HG02981 (cell line): ENCODE data around the gene CTBS.
"Not testable (repeated sequence)": the region's sequence is repeated elsewhere in the genome, so short reads cannot be mapped to it uniquely, and the experiment has no call there.

ENCODE experiments used
- ATAC-seq: cut with Tn5 transposase; IDR thresholded peaks from one replicate; pipeline ENCODE4 v1.9.1; 2021; ENCODE audit warnings: mild to moderate bottlenecking, moderate library complexity; ENCODE audit not compliant: unreplicated experiment

Gene CTBS

DNA sequence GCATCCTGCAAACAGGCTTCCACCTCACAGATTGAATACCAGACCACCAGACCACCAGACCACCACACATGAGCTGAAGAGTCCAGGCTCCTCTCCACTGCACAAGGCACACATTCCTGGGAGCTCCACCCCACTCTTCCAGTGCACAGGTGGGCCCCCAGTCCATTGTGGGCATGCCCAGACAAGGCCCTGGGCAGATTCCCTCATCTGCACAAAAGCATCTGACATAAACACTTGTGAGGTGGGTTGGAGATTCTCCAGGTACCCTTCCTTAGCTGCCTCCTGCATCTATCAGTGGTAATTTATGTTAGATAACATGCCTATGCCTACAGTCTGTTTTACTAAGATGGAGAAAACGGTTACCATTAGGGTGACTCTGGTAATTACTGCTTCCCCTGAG, 11.6 kb upstream of the CTBS start:
- ATAC-seq, result no peak

DNA sequence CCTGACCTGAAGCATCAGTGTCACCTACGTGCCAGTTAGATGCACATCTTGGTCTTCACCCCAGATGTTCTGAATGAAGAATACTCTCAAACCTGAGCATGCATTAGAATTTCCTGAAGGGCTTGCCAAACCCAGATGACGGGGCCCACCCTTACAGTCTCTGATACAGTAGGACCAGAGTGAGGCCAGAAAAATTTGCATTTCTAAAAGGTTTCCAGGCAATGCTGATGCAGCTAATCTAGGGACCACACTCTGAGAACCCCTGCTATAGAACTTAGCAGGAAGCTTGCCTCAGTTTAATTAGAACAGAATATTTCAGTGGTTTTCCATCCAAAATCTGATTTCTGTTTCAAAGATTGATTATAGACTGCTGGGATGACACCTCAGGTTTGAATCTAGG, 9.9 kb upstream of the CTBS start:
- ATAC-seq, result no peak

DNA sequence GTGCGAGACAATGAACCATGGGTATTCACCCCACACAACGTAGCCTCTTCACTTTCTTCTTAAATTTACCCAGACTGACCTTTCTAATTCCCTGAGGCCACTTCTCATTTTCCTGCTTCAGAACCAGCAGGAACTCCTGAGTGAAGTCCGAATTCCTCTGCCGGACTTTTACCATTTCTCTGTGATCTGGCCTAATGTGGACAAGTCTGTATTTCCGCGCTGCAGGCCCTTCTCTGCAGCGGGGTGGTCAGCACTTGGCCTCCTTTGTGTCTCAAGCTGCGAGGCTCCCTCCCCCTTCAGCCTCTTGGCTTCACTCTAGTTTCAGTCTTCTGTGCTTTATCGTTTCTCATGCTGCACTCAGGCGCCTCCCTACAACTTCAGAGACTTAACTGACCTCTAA, 9.4 kb upstream of the CTBS start:
- ATAC-seq, result no peak

DNA sequence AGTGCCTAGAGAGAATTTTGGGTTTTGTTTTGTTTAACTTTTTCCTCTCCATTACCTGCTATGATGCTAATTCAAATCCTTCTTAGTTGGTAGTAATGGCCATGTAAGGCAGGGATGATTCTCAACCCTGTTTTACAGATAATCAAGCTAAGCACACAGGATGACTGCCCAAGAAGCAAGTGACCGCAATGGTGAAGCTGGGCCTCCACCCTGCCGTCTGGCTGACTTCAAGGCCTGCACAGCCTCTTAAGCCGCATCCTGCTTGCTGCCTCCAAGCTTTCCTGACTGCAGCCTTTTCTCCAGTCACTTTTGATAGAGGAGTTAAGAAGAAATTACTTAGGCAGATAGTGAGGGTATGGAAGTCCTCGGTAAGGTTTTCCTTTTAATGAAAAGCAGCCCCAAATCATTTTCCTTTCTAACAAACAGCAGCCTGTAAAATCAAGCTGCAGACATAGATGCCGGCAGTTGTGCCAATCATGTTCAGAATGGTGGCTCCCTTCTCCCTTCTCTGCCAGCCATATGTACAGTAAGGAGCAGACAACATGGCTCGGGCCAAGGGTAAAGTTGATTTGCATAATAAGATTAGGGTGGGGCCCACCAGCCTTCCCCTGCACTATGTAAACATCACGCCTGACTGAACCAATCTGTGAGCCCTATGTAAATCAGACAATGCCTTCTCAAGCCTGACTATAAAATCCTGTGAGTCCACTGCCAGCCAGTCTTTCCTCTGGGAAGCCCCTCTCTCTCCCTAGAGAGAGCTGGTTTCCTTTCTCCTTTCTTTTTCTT, 8.8 kb upstream of the CTBS start:
- no peak for ATAC-seq

DNA sequence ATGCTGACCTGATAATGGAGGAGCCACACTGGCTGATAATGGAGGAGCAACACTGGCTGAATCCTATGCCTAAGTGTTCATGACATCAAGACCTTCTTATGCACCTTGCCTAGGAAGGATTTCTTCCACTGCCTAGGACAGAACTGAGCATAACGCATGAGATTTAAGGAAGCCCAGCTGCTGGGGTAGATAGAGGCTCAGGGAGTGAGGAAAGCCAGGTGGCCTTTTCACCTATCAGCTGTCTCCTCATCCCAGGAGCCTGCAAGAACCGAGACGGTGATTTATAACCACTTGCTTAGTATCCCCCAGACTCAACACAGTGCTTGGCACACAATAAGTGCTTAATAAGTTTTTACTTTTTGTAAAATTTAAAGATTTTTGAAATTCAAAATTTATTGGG, 7.4 kb upstream of the CTBS start:
- ATAC-seq, result no peak

DNA sequence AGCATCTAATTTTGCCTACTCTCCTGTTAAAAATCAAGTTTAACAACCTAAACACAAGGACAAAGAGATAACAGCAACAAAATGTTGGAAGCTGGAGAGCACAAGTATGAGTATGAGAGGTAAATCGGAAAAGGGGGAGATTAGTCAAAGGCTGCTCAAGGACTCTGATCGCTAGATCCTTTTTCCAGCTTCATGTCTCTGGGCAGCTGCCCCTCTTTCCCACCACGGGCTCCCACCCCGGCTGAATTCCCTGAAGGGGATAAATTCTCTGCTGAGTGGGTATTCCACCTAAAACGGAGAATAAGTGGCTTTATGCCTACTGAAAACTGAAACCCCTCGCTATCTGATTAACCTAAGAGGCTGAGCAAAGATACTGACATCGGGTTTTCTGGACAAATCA, 696 bp upstream of the CTBS start:
- ATAC-seq, result no peak

DNA sequence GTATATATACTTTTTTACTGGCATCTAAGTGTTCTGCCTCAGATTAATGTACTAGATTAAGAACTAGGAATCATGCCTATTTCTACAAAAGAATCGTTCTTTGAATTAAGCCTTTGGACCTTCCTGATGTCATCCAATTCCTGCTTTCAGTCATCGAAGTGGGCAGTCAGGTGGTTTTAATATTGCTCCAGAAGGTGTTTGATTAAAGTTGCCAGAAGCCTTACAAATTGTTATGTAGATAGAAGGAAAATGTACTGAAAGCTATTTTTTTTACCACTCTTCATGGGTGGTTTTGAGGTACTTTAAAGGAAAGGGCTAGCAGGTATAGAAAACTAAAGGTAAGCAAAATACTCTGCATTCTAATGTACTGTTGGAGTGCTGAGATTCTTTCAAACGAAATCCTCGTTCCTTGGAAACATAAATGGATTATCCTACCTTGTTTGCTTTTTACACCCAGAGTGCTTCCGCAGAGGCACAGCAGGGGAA, 716 bp downstream of the CTBS start:
- ATAC-seq, result no peak

DNA sequence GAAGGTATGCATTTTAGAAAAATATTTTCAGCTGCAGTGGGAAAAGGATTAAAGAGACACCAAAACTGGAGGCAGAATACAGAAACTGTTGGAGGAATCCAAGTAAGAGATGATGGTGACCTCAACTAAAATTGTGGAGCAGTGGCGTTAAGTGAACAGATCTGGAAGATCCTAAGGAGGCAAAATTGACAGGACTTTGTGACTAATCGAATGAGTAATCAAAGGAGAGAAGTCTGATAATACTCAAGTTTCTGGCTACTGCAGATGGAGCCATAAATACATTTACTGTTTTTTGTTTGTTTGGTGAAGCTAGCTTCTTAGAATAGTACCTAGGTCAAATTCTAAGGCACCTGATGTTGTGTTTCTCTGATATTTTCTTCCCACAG, 3.1 kb downstream of the CTBS start:
- no peak for ATAC-seq

DNA sequence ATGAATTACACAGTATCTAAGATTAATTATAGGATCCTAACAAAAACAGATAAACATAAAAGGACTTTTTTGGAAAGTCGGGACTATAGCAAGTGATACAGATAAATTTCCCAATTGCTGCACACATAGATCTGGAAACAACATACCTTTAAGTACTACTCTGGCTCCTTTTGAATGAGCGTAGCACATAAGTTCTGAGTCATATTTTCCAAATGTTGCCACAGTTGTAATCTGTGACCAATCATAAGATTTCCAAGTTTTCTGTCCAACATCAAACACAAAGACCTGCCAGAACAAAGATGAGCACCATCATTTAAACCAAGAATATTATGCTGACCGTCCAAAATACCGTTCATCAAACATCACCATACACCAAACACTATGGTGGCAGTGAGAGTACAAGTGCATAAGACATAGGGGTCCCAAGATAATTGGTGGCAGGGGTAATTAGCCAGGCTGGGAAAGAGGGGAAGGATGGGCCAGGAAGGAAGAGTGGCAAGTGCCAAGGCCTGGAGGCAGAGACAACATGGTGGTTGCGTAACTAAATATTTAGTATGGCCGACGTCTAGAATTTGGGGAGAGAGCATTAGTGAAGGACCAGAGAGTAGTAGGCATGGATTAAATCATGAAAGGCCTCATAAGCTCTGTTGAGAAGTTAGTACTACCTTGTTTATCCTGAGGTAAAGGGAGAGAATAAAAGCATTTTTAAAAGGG, 3.6 kb downstream of the CTBS start:
- no peak for ATAC-seq

DNA sequence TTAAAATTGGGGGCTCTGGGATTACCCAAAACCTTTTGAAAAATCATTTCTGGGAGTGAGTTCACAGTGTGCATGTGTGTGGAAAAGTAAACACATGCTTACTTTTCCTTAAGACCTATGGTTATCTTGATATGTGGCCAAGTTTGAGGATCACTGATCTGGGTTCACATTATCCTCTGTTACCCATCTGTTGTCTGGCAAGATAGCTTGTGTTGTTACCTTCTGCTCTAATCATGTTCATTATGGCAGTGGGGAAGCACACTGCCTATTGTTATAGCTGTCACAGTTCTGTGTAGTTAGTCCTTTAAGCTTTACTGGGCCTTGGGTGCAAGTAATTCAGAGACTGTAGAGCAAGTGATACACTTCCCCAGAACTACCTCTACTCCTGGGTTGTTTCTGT, 5.0 kb downstream of the CTBS start:
- no peak for ATAC-seq

DNA sequence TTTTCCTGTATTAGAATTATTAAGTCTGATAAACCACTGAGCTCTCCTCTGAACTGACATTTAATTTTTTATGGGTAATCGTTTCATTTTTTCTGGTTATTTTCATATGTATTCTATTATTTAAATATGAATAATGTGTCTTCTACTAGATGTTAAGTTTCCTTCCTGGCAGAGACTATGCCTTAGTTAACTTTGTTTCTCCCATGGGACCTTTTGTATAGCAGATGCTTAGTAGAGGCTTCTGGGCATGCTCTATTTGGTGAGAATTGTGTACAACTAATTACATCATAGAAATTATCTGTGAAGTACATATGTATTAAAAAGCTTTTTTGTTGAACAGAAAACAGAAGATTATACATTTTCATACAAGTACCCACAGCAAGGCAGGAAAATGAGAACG, 23.4 kb downstream of the CTBS start:
- ATAC-seq, result no peak

DNA sequence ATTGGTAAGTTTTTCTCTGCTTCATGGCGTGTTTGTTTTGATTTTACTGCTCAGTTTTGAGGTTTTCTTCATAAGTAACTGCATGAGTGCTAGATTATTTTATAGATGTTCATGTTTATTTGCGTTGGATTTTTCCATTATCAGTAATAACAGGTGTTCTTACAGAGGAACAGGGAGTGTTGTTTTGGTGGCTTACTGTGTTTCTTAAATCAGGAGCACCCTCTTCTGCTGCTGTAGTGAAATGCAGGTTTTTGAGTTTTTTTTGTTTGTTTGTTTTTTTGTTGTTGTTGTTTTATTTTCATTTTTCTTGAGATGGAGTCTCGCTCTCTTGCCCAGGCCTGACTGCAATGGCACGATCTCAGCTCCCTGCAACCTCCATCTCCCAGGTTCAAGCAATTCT, 32.6 kb downstream of the CTBS start:
- ATAC-seq, result no peak

DNA sequence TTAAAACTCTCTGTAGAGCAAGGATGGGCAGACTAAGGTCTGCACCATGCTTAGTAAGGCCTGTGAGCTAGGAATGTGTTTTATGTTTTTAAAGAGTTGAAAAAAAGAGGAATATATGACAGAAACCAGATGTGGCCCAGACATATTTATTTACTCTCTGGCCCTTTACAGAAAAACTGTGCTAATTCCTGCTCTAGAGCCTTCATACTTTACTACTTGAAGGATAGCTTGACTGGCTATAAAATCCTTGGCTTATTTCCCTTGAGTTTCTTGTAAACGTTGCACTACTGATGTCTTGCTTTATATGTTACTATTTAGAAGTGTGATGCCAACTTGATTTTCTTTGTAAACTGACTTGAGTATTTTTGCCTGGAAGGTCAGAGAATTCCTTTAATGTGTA, 33.5 kb downstream of the CTBS start:
- no peak for ATAC-seq

DNA sequence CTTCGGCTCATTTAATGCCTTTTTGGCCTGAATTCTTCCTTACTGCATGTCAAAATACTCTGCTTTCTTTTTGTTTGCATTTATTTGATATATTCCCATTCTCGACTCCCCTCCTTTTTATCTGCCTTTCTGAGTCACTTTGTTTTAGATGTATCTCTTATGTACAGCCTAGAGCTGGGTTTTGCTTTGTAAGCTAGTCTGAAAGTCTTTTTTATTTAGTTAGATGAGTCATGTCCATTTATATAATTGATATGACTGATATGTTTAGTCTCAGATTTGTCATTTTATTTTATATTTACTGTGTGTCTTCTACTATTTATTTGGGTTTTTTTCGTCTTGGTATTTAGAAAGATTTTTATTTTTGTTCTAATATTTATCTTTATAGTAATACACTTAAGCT, 34.3 kb downstream of the CTBS start:
- ATAC-seq, result no peak

DNA sequence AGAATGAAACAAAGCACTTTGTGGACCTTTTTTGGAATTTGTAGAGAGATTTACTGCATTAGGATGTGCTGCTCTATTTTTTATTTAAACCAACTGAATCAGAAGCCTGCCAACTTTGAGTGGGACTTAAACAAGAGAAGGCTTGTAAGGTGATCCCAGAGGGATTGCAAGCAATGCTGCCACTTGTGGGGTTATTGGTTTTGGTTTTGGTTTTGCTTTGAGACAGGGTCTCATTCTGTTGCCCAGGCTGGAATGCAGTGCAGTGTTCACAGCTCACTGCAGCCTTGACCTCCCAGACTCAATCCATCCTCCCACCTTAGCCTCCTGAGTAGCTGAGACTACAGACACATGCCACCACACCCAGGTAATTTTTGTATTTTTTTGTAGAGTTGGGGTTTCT, 35.6 kb downstream of the CTBS start:
- no peak for ATAC-seq

DNA sequence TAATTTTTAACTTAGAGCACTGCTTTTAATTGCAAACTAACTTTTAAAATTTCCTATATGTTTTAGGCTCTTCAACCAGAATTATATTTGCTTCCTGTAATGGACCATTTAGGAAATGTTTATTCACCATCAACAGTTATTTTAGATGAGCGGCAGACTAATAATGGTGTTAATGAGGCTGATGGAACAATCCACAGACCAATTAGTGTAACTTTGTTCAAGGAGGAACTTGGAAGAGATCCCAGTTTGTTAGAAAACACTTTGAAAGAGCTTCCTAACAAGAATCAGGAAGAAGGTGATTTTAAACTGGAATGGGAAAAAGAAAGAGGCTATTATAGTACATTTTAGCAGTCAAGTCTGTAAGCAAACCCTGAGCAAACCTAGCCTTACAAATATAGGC, 48.5 kb downstream of the CTBS start:
- no peak for ATAC-seq

DNA sequence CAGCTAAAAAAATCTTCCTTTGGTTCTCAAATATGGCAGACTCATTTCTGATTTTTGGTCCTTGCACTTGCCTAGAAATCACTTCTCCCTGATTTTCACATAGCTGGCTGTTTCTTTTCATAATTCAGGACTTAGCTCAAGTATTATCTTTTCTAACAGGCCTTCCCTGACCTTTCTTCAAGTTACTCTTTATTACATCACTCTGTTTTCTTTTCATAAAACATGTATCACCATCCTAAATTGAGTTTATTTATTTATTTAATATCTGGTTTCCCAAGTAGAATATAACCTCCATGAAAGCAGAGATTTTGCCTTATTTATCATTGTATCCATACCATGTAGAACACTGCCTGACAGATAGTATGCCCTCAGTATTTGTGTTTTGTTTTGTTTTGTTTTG, 49.6 kb downstream of the CTBS start:
- no peak for ATAC-seq

DNA sequence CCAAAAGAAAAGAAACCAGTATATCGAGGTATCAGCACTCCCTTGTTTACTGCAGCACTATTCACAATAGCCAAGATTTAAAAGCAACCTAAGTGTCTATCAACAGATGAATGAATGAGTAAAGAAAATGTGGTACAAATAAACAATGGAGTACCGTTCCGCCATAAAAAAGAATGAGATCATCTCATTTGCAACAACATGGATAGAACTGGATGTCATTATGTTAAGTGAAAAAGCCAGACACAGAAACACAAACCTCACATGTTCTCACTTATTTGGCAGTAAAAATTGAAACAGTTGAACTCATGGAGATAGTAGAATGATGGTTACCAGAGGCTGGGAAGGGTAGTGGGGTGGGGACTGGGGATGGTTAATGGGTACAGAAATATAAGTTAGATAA, 63.6 kb downstream of the CTBS start:
- ATAC-seq, result no peak

DNA sequence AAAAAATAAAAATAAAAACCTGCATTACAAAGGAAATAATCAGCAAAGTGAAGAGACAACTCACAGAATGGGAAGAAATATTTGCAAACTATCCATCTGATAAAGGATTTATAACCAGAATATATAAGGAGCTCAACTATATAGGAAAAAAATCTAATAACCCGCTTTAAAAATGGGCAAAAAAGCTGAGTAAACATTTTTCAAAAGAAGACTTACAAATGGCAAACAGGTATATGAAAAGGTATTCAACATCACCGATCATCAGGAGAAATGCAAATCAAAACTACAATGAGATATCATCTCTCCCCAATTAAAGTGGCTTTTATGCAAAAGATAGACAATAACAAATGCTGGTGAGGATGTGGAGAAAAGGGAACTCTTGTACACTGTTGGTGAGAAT, 64.1 kb downstream of the CTBS start:
- ATAC-seq, result no peak

DNA sequence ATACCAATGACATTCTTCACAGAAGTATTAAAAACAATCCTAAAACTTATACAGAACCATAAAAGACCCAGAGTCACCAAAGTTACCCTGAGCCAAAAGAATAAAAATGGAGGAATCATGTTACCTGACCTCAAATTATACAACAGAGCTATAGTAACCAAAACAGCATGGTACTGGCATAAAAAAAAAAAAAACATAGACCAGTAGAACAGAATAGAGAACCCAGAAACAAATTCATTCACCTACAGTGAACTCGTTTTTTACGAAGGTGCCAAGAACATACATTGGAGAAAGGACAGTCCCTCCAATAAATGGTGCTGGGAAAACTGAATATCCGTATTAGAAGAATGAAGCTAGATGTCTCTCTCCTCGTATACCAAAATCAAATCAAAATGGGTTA, 65.2 kb downstream of the CTBS start:
- ATAC-seq, result no peak

DNA sequence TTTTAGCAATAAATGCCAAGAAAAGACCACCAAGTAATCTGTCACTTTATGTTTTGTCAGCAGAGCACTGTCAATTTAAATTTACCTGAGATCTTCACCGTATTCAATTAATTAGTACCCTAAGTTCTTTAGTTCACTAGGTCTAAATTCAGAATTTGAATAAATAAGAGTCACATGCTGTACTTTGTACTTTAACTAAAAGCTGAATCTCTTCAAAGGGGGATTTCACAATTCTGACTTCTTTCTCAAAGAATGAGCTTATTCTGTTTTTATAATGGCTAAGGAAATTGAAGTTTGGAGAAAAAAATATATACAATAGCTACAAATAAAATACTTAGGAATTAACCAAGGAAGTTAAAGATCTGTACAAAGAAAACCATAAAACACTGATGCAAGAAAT, 65.7 kb downstream of the CTBS start:
- no peak for ATAC-seq

DNA sequence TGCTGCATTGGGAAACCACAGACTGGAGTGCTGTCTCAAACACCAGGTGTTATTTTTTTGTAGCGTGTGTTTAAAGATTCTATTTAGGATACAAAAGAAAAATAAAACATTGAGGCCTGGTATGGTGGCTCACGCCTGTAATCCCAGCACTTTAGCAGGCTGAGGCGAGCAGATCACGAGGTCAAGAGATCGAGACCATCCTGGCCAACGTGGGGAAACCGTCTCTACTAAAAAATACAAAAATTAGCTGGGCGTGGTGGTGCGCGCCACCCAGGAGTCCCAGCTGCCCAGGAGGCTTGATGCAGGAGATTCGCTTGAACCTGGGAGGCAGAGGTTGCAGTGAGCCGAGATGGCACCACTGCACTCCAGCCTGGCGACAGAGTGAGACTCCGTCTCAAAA, 66.4 kb downstream of the CTBS start:
- not testable (repeated sequence) for ATAC-seq
